Measurements from ENCODE around the gene SH3D21. TPM values are rescaled to one million over a fixed set of nuclear protein-coding genes. Genes with fewer than 3 reads are reported as not detected.

The SH3D21 gene
- 1.6 to 2.5 TPM (median 1.9 TPM) in 5 replicates for total RNA-seq (2022; extraction: Qiagen RNA extraction; ENCODE audit: low read depth)

GRCh38 chr1:36306210-36306901 lies at the start of gene SH3D21:
SH3D21 (plus strand) TSS chr1:36306368; CDS start chr1:36306421, 53 bp downstream.

GRCh38 chr1:36323636-36324352 lies 17.6 kb downstream of the SH3D21 start, which contains the start of gene EVA1B:
EVA1B (minus strand) TSS chr1:36323645; CDS start chr1:36323037, 608 bp downstream.

Other genes with a start within 250 kb of the SH3D21 start
- not detected in 5 replicates for gene TEKT2, start 222.3 kb upstream of the SH3D21 start, total RNA-seq (2022; extraction: Qiagen RNA extraction; ENCODE audit: low read depth)
- 23.3 to 29.3 TPM (median 25.8 TPM) in 5 replicates for gene ADPRS, start 217.5 kb upstream of the SH3D21 start, total RNA-seq (2022; extraction: Qiagen RNA extraction; ENCODE audit: low read depth)
- 0.06 to 0.17 TPM (median 0.09 TPM) in 5 replicates for gene COL8A2, start 181.1 kb upstream of the SH3D21 start, total RNA-seq (2022; extraction: Qiagen RNA extraction; ENCODE audit: low read depth)
- gene TRAPPC3, start 156.9 kb upstream of the SH3D21 start, total RNA-seq (2022; extraction: Qiagen RNA extraction; ENCODE audit: low read depth): 73.3 to 85.3 TPM (median 76.2 TPM) in 5 replicates
- 113 to 131 TPM (median 117 TPM) in 5 replicates for gene MAP7D1, start 150.2 kb upstream of the SH3D21 start, total RNA-seq (2022; extraction: Qiagen RNA extraction; ENCODE audit: low read depth)
- gene THRAP3, start 81.9 kb upstream of the SH3D21 start, total RNA-seq (2022; extraction: Qiagen RNA extraction; ENCODE audit: low read depth): 55.6 to 65.4 TPM (median 63.3 TPM) in 5 replicates
- 9.7 to 20.5 TPM (median 17.9 TPM) in 5 replicates for gene EVA1B, start 17.3 kb downstream of the SH3D21 start, total RNA-seq (2022; extraction: Qiagen RNA extraction; ENCODE audit: low read depth)
- gene STK40, start 79.6 kb downstream of the SH3D21 start, total RNA-seq (2022; extraction: Qiagen RNA extraction; ENCODE audit: low read depth): 8.2 to 13.1 TPM (median 11.0 TPM) in 5 replicates
- gene LSM10, start 91.5 kb downstream of the SH3D21 start, total RNA-seq (2022; extraction: Qiagen RNA extraction; ENCODE audit: low read depth): 39.3 to 51.3 TPM (median 44.0 TPM) in 5 replicates
- 5.4 to 6.5 TPM (median 5.8 TPM) in 5 replicates for gene OSCP1, start 144.1 kb downstream of the SH3D21 start, total RNA-seq (2022; extraction: Qiagen RNA extraction; ENCODE audit: low read depth)
- 71.9 to 86.2 TPM (median 82.7 TPM) in 5 replicates for gene MRPS15, start 158.0 kb downstream of the SH3D21 start, total RNA-seq (2022; extraction: Qiagen RNA extraction; ENCODE audit: low read depth)
- not detected in 5 replicates for gene CSF3R, start 176.5 kb downstream of the SH3D21 start, total RNA-seq (2022; extraction: Qiagen RNA extraction; ENCODE audit: low read depth)

Data from A549 treated with DMSO at 1 μM for 4 hours (cell line).